HepG2 (cell line): Measurements from ENCODE around the gene GRIK2. TPM values are rescaled to one million over a fixed set of nuclear protein-coding genes. Genes with fewer than 3 reads are reported as not detected.

Source experiments
- ATAC-seq: fragments of 200-7000 bp; cut with Tn5 transposase; 3 replicates; pipeline ENCODE4 v1.9.1; 2020; ENCODE audit warnings: mild to moderate bottlenecking, moderate library complexity
- BruUV-seq: library from RNA; stranded (reverse); fragments of 400-500 nt; replicated peaks from 2 replicates; lab custom pipeline; 2021; lab: Mats Ljungman, UMichigan
- CTCF ChIA-PET: fragments of 300-600 bp; formaldehyde crosslinking; extraction: SDS; loops from one replicate; lab custom pipeline; 2021; ENCODE audit warnings: low total read pairs, inconsistent platforms, low intra/inter-chr PET ratio; lab: Yijun Ruan, JAX
- POLR2A ChIA-PET: fragments of 350-600 bp; sonication (Branson Sonifier 250); formaldehyde crosslinking; loops from one replicate; lab custom pipeline; 2020; ENCODE audit warnings: antibody characterized with exemption, inconsistent platforms; lab: Yijun Ruan, JAX
- DNase-seq: peaks from one replicate; pipeline ENCODE4 v3.0.0-alpha.2; 2015; ENCODE audit warnings: low spot score
- FAIRE-seq: peaks from 3 replicates; lab custom pipeline; 2011; peaks lifted over from hg19 to GRCh38; lab: Jason Lieb, UNC
- H2AFZ ChIP-seq: one replicate; pipeline ENCODE4 v1.6.1; 2011; ENCODE audit warnings: low read length, inconsistent platforms
- H3K27ac ChIP-seq: fragments of 300-600 bp; 3 replicates; pipeline ENCODE4 v1.8.0; 2011; ENCODE audit warnings: mixed run types, mild to moderate bottlenecking, mixed read lengths, low read length, inconsistent platforms; ENCODE audit not compliant: insufficient read depth; ENCODE audit errors: extremely low read length
- H3K27me3 ChIP-seq, 2 experiments: fragments of 200-600 bp in 1 of 2; 2 replicates in 1 of 2; 3 replicates in 1 of 2; pipeline versions ENCODE4 v1.6.0 to v1.8.0; 2011; ENCODE audit warnings: low read length in 2 of 2, mild to moderate bottlenecking in 2 of 2, moderate library complexity in 2 of 2, inconsistent platforms in 1 of 2; ENCODE audit not compliant: insufficient read depth in 2 of 2, control insufficient read depth in 1 of 2
- H3K36me3 ChIP-seq, 2 experiments: fragments of 200-600 bp in 1 of 2; replicated peaks in 1 of 2; 2 replicates in 1 of 2; 3 replicates in 1 of 2; pipeline versions ENCODE4 v1.5.1 to v1.8.0; 2011; ENCODE audit warnings: low read length in 2 of 2, inconsistent platforms in 1 of 2; ENCODE audit not compliant: insufficient read depth in 2 of 2, control insufficient read depth in 1 of 2
- H3K4me1 ChIP-seq: 2 replicates; pipeline ENCODE4 v1.5.1; 2012; ENCODE audit warnings: low read length, inconsistent platforms; ENCODE audit not compliant: insufficient read depth
- H3K4me2 ChIP-seq: 2 replicates; pipeline ENCODE4 v1.6.0; 2011; ENCODE audit warnings: low read depth, low read length, inconsistent platforms
- H3K4me3 ChIP-seq, 3 experiments: fragments of 200-600 bp in 1 of 3; sonication (generic), shearing (Covaris generic) in 1 of 3; replicated peaks in 1 of 3; 2 replicates each; pipeline ENCODE4 v1.5.1; 2011 to 2016; ENCODE audit warnings: low read length in 3 of 3, inconsistent platforms in 2 of 3, low read depth in 2 of 3, mild to moderate bottlenecking in 2 of 3, control low read depth in 1 of 3, mixed read lengths in 1 of 3; ENCODE audit not compliant: insufficient read depth in 1 of 3
- H3K79me2 ChIP-seq: one replicate; pipeline ENCODE4 v1.6.1; 2011; ENCODE audit warnings: low read length, inconsistent platforms; ENCODE audit not compliant: insufficient read depth
- H3K9ac ChIP-seq: 2 replicates; pipeline ENCODE4 v1.6.0; 2011; ENCODE audit warnings: mild to moderate bottlenecking, low read depth, low read length, inconsistent platforms; ENCODE audit not compliant: insufficient read depth
- H3K9me3 ChIP-seq: 2 replicates; pipeline ENCODE4 v1.5.1; 2012; ENCODE audit warnings: mild to moderate bottlenecking, low read length
- H4K20me1 ChIP-seq: 2 replicates; pipeline ENCODE4 v1.6.0; 2011; ENCODE audit warnings: inconsistent platforms, mild to moderate bottlenecking, low read length, moderate library complexity; ENCODE audit not compliant: insufficient read depth
- FOXP1 ChIP-seq, 2 experiments: fragments of 450-650 bp in 1 of 2; IDR thresholded peaks; 2 replicates each; pipeline ENCODE4 v1.6.1; 2017 to 2018; ENCODE audit warnings: antibody characterized with exemption in 1 of 2
- MTA1 ChIP-seq: sonication (generic); formaldehyde crosslinking; IDR thresholded peaks from 2 replicates; pipeline ENCODE4 v1.4.0; 2020; ENCODE audit warnings: missing genetic modification reagents, mild to moderate bottlenecking, borderline replicate concordance
- MTA3 ChIP-seq: sonication (generic); formaldehyde crosslinking; IDR thresholded peaks from 2 replicates; pipeline ENCODE4 v1.4.0; 2020; ENCODE audit warnings: missing genetic modification reagents
- MXI1 ChIP-seq: IDR thresholded peaks from 3 replicates; pipeline ENCODE4 v1.6.1; 2012; ENCODE audit warnings: low read depth, low read length, inconsistent platforms, borderline replicate concordance
- SAFB2 ChIP-seq: sonication (generic); formaldehyde crosslinking; IDR thresholded peaks from 2 replicates; pipeline ENCODE4 v1.5.1; 2020; ENCODE audit warnings: missing genetic modification reagents, low read depth, mild to moderate bottlenecking, borderline replicate concordance
- ZNF549 ChIP-seq: sonication (generic); formaldehyde crosslinking; IDR thresholded peaks from 2 replicates; pipeline ENCODE4 v1.5.0; 2020; ENCODE audit warnings: missing genetic modification reagents
- ZNF567 ChIP-seq: sonication (generic); formaldehyde crosslinking; IDR thresholded peaks from 2 replicates; pipeline ENCODE4 v1.8.1; 2023; ENCODE audit warnings: mild to moderate bottlenecking, missing genetic modification reagents, borderline replicate concordance
- ZNF660 ChIP-seq: sonication (generic); formaldehyde crosslinking; IDR thresholded peaks from 2 replicates; pipeline ENCODE4 v1.5.1; 2020; ENCODE audit warnings: mild to moderate bottlenecking, low read depth, missing genetic modification reagents, borderline replicate concordance
- ZNF841 ChIP-seq: sonication (generic); formaldehyde crosslinking; IDR thresholded peaks from 2 replicates; pipeline ENCODE4 v1.8.1; 2023; ENCODE audit warnings: missing genetic modification reagents, borderline replicate concordance
- WGBS: methylation state at CpG from one replicate; pipeline ENCODE4 v1.1.6; 2017; ENCODE audit warnings: low lambda C conversion rate; 5-methylcytosine and 5-hydroxymethylcytosine counted together
- in situ Hi-C: cut with HindIII; loops from 2 replicates; pipeline ENCODE4 v1.10.0; 2017; ENCODE audit warnings: low pct_unique_long_range_greater_than_20kb; ENCODE audit not compliant: extremely low pct_ligation_motif_present
- intact Hi-C: fragments of 100-400 bp; cut with micrococcal nuclease; formaldehyde crosslinking; loops from one replicate; pipeline ENCODE4 v1.10.0; 2022; ENCODE audit not compliant: unreplicated experiment
- polyA plus RNA-seq, 8 experiments: library from polyadenylated mRNA; depleted of rRNA in 3 of 8; stranded (reverse) in 7 of 8; unstranded in 1 of 8; fragments of >200 nt; fragmentation: Illumina TruSeq in 4 of 8; extraction: Trizol in 4 of 8; gene quantifications; 2 replicates each; pipeline versions ENCODE4 v1.2.1 to v1.2.3, GENCODE V29; 2011 to 2016; ENCODE audit warnings: low read depth in 4 of 8, missing spikeins in 1 of 8, mixed read lengths in 1 of 8; ENCODE audit not compliant: insufficient read depth in 1 of 8
- total RNA-seq, 5 experiments: library from RNA; depleted of rRNA; stranded (reverse); fragments of >200 nt; fragmentation: Illumina TruSeq; extraction: Trizol; gene quantifications; 2 replicates each; pipeline ENCODE4 v1.2.3, GENCODE V29; 2016; ENCODE audit warnings: low read depth in 1 of 5
- TF ChIP-seq, protein P1 (sequence below): sonication (generic); formaldehyde crosslinking; IDR thresholded peaks from 2 replicates; pipeline ENCODE4 v1.4.0; 2020; ENCODE audit warnings: missing genetic modification reagents, low read depth, mild to moderate bottlenecking, borderline replicate concordance
- TF ChIP-seq, protein P2 (sequence below): sonication (generic); formaldehyde crosslinking; conservative IDR thresholded peaks from 2 replicates; pipeline ENCODE4 v1.5.0; 2020; ENCODE audit warnings: missing genetic modification reagents
- TF ChIP-seq, protein P3 (sequence below): sonication (generic); formaldehyde crosslinking; IDR thresholded peaks from 2 replicates; pipeline ENCODE4 v1.9.0; 2022; ENCODE audit warnings: missing genetic modification reagents, mild to moderate bottlenecking, borderline replicate concordance
- TF ChIP-seq, protein P4 (sequence below): sonication (generic); formaldehyde crosslinking; IDR thresholded peaks from 2 replicates; pipeline ENCODE4 v1.8.1; 2023; ENCODE audit warnings: mild to moderate bottlenecking, missing genetic modification reagents

The GRIK2 gene
- total and polyA plus RNA-seq, 2 of the 13 experiments (the other 11 are each of a cell fraction or from before 2014, with no cell fraction given): not detected

DNA sequence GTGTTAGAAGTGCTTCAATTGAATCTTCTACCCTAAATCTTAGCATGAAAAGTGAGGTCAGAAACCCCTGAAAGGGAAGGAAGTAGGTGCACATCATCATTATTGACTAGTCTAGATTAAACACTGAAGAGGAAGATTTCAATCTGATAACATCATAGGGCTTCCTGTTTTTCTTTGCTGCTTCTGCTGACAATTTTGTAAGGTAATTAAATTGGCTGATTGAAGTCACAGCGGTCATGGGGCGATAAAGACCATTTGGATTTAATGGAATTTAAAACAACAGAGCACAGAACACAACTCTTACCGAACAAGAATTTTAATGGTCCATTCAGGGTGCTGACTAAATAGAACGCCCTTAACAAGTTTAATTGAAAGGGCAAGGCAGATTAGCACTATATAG is 11.3 kb downstream of the GRIK2 start:
- CTCF ChIA-PET: no interaction called here

DNA sequence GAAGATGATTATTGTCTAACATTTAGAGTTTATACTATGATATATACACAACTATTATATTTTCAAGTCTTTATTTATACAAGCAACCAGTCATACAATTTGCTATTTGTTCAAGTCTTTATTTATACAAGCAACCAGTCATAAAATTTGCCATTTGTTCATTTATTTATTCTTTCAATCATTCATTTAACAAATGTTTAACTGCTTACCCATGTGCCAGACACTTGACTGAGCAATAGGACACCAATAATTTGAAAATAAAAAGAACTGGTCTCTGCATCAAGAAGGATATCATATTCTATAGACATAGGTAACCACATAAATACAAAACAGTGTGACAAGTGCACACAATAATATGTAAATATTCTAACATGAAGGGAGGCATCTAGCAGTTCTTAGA is 20.3 kb downstream of the GRIK2 start:
- H3K27ac ChIP-seq: no peak overlapping the region
- H3K36me3 ChIP-seq: no peaks in the 10 kb centered on the region
- H2AFZ ChIP-seq: no peak overlapping the region
- intact Hi-C loops (no loop called here), in situ Hi-C loops (no loop called here)
- H3K79me2 ChIP-seq: no peaks in the 10 kb centered on the region
- CTCF ChIA-PET: no interaction called here
- POLR2A ChIA-PET: no interaction called here
- no peaks in the 10 kb centered on the region for H3K9me3 ChIP-seq
- BruUV-seq: no TSS peak
- no peak overlapping the region for H3K9ac ChIP-seq
- H3K4me1 ChIP-seq: no peaks in the 10 kb centered on the region
- H3K27me3 ChIP-seq: no peaks in the 10 kb centered on the region
- H3K4me3 ChIP-seq: no peak overlapping the region
- DNase-seq: no peak
- no peak for ATAC-seq
- no peak overlapping the region for H3K4me2 ChIP-seq
- no peaks in the 10 kb centered on the region for H4K20me1 ChIP-seq
- FAIRE-seq: no peak
- TF ChIP-seq, protein P1, sequence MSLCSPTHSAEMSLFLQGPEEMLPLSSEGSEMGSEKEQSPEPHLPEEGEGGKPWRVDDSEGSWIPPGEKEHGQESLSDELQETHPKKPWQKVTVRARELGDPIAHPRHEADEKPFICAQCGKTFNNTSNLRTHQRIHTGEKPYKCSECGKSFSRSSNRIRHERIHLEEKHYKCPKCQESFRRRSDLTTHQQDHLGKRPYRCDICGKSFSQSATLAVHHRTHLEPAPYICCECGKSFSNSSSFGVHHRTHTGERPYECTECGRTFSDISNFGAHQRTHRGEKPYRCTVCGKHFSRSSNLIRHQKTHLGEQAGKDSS (CRISPR knock-in tag): no peak
- TF ChIP-seq, protein P2, sequence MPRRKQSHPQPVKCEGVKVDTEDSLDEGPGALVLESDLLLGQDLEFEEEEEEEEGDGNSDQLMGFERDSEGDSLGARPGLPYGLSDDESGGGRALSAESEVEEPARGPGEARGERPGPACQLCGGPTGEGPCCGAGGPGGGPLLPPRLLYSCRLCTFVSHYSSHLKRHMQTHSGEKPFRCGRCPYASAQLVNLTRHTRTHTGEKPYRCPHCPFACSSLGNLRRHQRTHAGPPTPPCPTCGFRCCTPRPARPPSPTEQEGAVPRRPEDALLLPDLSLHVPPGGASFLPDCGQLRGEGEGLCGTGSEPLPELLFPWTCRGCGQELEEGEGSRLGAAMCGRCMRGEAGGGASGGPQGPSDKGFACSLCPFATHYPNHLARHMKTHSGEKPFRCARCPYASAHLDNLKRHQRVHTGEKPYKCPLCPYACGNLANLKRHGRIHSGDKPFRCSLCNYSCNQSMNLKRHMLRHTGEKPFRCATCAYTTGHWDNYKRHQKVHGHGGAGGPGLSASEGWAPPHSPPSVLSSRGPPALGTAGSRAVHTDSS (CRISPR knock-in tag): no peak
- TF ChIP-seq ZNF660 (CRISPR knock-in tag) (no peak), SAFB2 (no peak), ZNF549 (no peak), FOXP1 (IDR thresholded peaks at IDR 0.05) (no peak), FOXP1 (CRISPR knock-in tag; IDR thresholded peaks at IDR 0.05) (no peak), MXI1 (no peak), MTA1 (CRISPR knock-in tag) (no peak), MTA3 (no peak), ZNF841 (CRISPR knock-in tag) (no peak)
- TF ChIP-seq, protein P3, sequence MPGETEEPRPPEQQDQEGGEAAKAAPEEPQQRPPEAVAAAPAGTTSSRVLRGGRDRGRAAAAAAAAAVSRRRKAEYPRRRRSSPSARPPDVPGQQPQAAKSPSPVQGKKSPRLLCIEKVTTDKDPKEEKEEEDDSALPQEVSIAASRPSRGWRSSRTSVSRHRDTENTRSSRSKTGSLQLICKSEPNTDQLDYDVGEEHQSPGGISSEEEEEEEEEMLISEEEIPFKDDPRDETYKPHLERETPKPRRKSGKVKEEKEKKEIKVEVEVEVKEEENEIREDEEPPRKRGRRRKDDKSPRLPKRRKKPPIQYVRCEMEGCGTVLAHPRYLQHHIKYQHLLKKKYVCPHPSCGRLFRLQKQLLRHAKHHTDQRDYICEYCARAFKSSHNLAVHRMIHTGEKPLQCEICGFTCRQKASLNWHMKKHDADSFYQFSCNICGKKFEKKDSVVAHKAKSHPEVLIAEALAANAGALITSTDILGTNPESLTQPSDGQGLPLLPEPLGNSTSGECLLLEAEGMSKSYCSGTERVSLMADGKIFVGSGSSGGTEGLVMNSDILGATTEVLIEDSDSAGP (CRISPR knock-in tag): no peak
- TF ChIP-seq, protein P4, sequence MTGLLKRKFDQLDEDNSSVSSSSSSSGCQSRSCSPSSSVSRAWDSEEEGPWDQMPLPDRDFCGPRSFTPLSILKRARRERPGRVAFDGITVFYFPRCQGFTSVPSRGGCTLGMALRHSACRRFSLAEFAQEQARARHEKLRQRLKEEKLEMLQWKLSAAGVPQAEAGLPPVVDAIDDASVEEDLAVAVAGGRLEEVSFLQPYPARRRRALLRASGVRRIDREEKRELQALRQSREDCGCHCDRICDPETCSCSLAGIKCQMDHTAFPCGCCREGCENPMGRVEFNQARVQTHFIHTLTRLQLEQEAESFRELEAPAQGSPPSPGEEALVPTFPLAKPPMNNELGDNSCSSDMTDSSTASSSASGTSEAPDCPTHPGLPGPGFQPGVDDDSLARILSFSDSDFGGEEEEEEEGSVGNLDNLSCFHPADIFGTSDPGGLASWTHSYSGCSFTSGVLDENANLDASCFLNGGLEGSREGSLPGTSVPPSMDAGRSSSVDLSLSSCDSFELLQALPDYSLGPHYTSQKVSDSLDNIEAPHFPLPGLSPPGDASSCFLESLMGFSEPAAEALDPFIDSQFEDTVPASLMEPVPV (CRISPR knock-in tag): no peak

More for the DNA sequence above, 11.3 kb downstream of the GRIK2 start:
- intact Hi-C loops: no loop called here
- Histone ChIP-seq H3K4me1 (no peaks in the 10 kb centered on the region), H3K4me2 (no peak overlapping the region), H3K4me3 (no peak overlapping the region), H3K9ac (no peak overlapping the region), H3K9me3 (no peaks in the 10 kb centered on the region), H2AFZ (no peak overlapping the region), H3K79me2 (no peaks in the 10 kb centered on the region), H3K27ac (no peak overlapping the region), H4K20me1 (no peaks in the 10 kb centered on the region), H3K36me3 (no peaks in the 10 kb centered on the region), H3K27me3 (peaks cover 0 to 22% of the 10 kb centered on the region in 2 experiments; a peak in 2 of 5 replicates)
- WGBS: under 1% methylated on average over 4 of the region's 4 CpGs
- FAIRE-seq: no peak
- no peak for DNase-seq
- no peak for TF ChIP-seq ZNF567 (CRISPR knock-in tag)
- in situ Hi-C loops: no loop called here
- no TSS peak for BruUV-seq
- POLR2A ChIA-PET: no interaction called here
- ATAC-seq: no peak
